ENCODE measurements around the gene SLC22A12. TPM values are rescaled to one million over a fixed set of nuclear protein-coding genes. Genes with fewer than 3 reads are reported as not detected.

SLC22A12 gene
- total and polyA plus RNA-seq, 2 of the 8 experiments (the other 6 are each of a cell fraction or from before 2014, with no cell fraction given) = not detected

- Histone ChIP-seq H3K79me2 (ENCODE audit: control insufficient read depth in 1 of 2, insufficient read depth in 2 of 2, low read length in 2 of 2) (no peaks in the 10 kb centered on the region), H3K4me1 (replicated peaks in 1 of 4; ENCODE audit: control insufficient read depth in 3 of 4, insufficient read depth in 4 of 4, low read length in 3 of 4) (peaks cover 0 to 15% (median 5%) of the 10 kb centered on the region in 4 experiments; a peak in 5 of 7 replicates), H2BK12ac (ENCODE audit: low read depth, low read length) (no peak overlapping the region), H3K18ac (ENCODE audit: extremely low read depth, low read length) (no peak overlapping the region), H2BK120ac (replicated peaks; ENCODE audit: low read depth, low read length) (no peak overlapping the region), H3K23ac (ENCODE audit: insufficient read length) (no peak overlapping the region), H3K27ac (ENCODE audit: low read depth, low read length) (no peak overlapping the region), H3K9ac (replicated peaks in 1 of 4; ENCODE audit: extremely low read depth in 1 of 4, low read depth in 3 of 4, low read length in 3 of 4) (no peak overlapping the region), H3K4me3 (ENCODE audit: extremely low read depth in 1 of 4, insufficient read depth in 2 of 4, low read depth in 3 of 4, low read length in 4 of 4) (no peak overlapping the region), H3K27me3 (replicated peaks in 1 of 4; ENCODE audit: control insufficient read depth in 3 of 4, extremely low read depth in 1 of 4, insufficient read depth in 3 of 4, low read length in 3 of 4) (no peaks in the 10 kb centered on the region), H2BK15ac (ENCODE audit: low read length) (no peak overlapping the region), H3K56ac (replicated peaks; ENCODE audit: insufficient read length, low read depth, low read length) (no peak overlapping the region), H3K4me2 (ENCODE audit: insufficient read depth in 1 of 2, low read depth in 2 of 2, low read length in 2 of 2) (no peak overlapping the region), H3K14ac (ENCODE audit: insufficient read length) (no peak overlapping the region), H4K91ac (replicated peaks; ENCODE audit: insufficient read length, low read length) (no peak overlapping the region), H2BK20ac (ENCODE audit: low read length) (no peak overlapping the region), H4K8ac (ENCODE audit: extremely low read depth, insufficient read depth, low read length) (peak overlapping the region; percentile 72; the same call in 1 of the 2 replicates), H2AK5ac (ENCODE audit: low read depth, low read length) (0 out of 2 replicates have a peak overlapping the region, but pooled peaks have one; percentile 20), H3K9me3 (ENCODE audit: insufficient read depth in 2 of 2, low read depth in 1 of 2, low read length in 1 of 2) (no peaks in the 10 kb centered on the region), H2BK5ac (ENCODE audit: low read depth, low read length) (0 out of 2 replicates have a peak overlapping the region, but pooled peaks have one; percentile 63), H3K23me2 (ENCODE audit: low read depth, low read length) (no peaks in the 10 kb centered on the region), H3K79me1 (ENCODE audit: low read depth, low read length) (no peaks in the 10 kb centered on the region), H4K20me1 (replicated peaks in 1 of 2; ENCODE audit: control insufficient read depth in 1 of 2, insufficient read depth in 2 of 2, low read length in 2 of 2) (no peaks in the 10 kb centered on the region), H2AFZ (ENCODE audit: low read length) (no peak overlapping the region), H3K36me3 (ENCODE audit: control insufficient read depth in 2 of 4, insufficient read depth in 4 of 4, low read length in 3 of 4) (no peaks in the 10 kb centered on the region), H4K5ac (ENCODE audit: insufficient read length, low read depth, low read length) (no peak overlapping the region), H3K4ac (replicated peaks; ENCODE audit: insufficient read length, low read depth, low read length) (no peak overlapping the region)
- no peak for FAIRE-seq
- ChIA-PET POLR2A (ENCODE audit: partially characterized antibody) (no interaction called here), CTCF (ENCODE audit: partially characterized antibody) (interaction anchor here (0.7 to 4.4 kb wide), 8 partner anchors 11 to 170 kb away, joined by 3 to 19 read pairs (median 4); no protein-coding TSS in a partner anchor)
- 96% methylated on average over 4 of the region's 4 CpGs; no CpG with 5 or more reads in 1 of the 2 experiments for WGBS, 2 experiments (ENCODE audit: extremely low coverage in 1 of 2, insufficient coverage in 1 of 2, insufficient read length in 1 of 2, insufficient replicate concordance in 2 of 2, low coverage in 1 of 2, low lambda C conversion rate in 2 of 2, missing lambda C conversion rate in 1 of 2)
- no peak for DNase-seq (ENCODE audit: low read depth in 1 of 2, low spot score in 2 of 2)
- TF ChIP-seq HDAC6 (IDR thresholded peaks at IDR 0.05; ENCODE audit: low read depth, low read length) (no peak), YY1 (IDR thresholded peaks at IDR 0.05; ENCODE audit: low read depth, low read length) (no peak), PHF8 (conservative IDR thresholded peaks at IDR 0.05; ENCODE audit: low read depth, low read length) (no peak), EZH2 (IDR thresholded peaks at IDR 0.05; ENCODE audit: low read depth, low read length, severe bottlenecking) (no peak), TCF12 (IDR thresholded peaks at IDR 0.05; ENCODE audit: low read depth, low read length) (no peak)
Observed at GRCh38 chr11:64619196-64619595, 28.2 kb downstream of the SLC22A12 start.

All from H1 (cell line).